Nephron (organoid): ENCODE results near the gene MFSD6.

ENCODE experiments used
- H3K27ac Mint-ChIP-seq, 3 experiments: 2 replicates each; pipeline ENCODE4 v1.8.0; 2020; ENCODE audit warnings: mixed read lengths in 3 of 3, mild to moderate bottlenecking in 2 of 3, moderate library complexity in 1 of 3
- H3K27me3 Mint-ChIP-seq: 2 replicates; pipeline ENCODE4 v1.8.0; 2021; ENCODE audit warnings: low read depth, mild to moderate bottlenecking, moderate library complexity, mixed read lengths
- H3K36me3 Mint-ChIP-seq: 2 replicates; pipeline ENCODE4 v1.8.0; 2020; ENCODE audit warnings: low read depth, mixed read lengths
- H3K4me1 Mint-ChIP-seq: 2 replicates; pipeline ENCODE4 v1.8.0; 2020; ENCODE audit warnings: mixed read lengths
- H3K4me3 Mint-ChIP-seq, 3 experiments: 2 replicates each; pipeline ENCODE4 v1.8.0; 2020; ENCODE audit warnings: mild to moderate bottlenecking in 3 of 3, mixed read lengths in 3 of 3, moderate library complexity in 2 of 3
- H3K9me3 Mint-ChIP-seq: 2 replicates; pipeline ENCODE4 v1.8.0; 2020; ENCODE audit warnings: mixed read lengths
- CTCF ChIP-seq, 3 experiments: fragments of 200-600 bp; sonication (generic); IDR thresholded peaks; one replicate each; pipeline ENCODE4 v1.5.0; 2021; ENCODE audit warnings: antibody characterized with exemption in 3 of 3; ENCODE audit not compliant: unreplicated experiment in 3 of 3

The MFSD6 gene

GRCh38 chr2:190376591-190377245 is 31.4 kb upstream of the MFSD6 start:
- Mint-ChIP-seq H3K4me1 (no peaks in the 10 kb centered on the region), H3K36me3 (no peaks in the 10 kb centered on the region), H3K27me3 (no peaks in the 10 kb centered on the region), H3K4me3 (no peak overlapping the region), H3K27ac (no peak overlapping the region), H3K9me3 (no peaks in the 10 kb centered on the region)
- TF ChIP-seq CTCF (IDR thresholded peaks at IDR 0.05; ENCODE audit: unreplicated experiment in 3 of 3), result no peak

- H3K9me3 Mint-ChIP-seq, result no peaks in the 10 kb centered on the region
- no peak overlapping the region for H3K4me3 Mint-ChIP-seq
- no peak overlapping the region for H3K27ac Mint-ChIP-seq
- no peaks in the 10 kb centered on the region for H3K4me1 Mint-ChIP-seq
- H3K27me3 Mint-ChIP-seq, result no peaks in the 10 kb centered on the region
- H3K36me3 Mint-ChIP-seq, result no peaks in the 10 kb centered on the region
- TF ChIP-seq CTCF (IDR thresholded peaks at IDR 0.05; ENCODE audit: unreplicated experiment in 3 of 3), result no peak
Observed at GRCh38 chr2:190378880-190379237, 29.3 kb upstream of the MFSD6 start.

DNA sequence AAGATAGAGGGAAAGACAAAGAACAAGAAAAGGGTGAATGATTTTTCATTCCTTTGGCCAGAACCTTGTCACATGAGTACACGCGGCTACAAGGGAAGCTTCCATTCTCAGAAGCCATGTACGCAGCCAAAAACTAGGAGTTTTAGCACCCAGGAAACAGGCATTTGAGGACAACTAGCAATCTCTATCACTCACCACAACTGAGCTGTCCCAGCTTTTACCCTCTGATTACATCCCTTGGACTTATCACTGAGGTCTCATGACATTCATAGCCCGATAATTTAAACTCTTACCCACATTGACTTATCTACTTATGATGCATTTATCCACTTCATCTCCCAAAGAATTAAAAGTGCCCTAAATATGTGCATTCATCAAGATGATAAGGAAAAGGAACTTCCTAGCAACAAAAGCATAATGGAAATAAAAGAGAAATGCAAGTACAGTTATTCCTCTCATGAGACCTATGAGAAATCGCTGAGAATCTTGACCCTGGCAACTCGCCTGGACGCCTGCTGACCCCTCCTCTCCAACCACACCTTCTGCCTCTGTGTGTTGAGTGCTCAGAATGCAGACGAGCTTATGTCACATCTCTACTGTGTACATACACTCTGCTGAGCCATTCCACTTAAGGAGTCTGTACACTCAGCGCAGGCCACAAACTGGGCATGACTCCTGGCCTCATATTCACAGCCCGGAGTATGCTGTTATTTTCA is 28.7 kb upstream of the MFSD6 start:
- Mint-ChIP-seq H3K9me3 (no peaks in the 10 kb centered on the region), H3K4me3 (no peak overlapping the region), H3K27ac (no peak overlapping the region), H3K4me1 (no peaks in the 10 kb centered on the region), H3K36me3 (no peaks in the 10 kb centered on the region), H3K27me3 (no peaks in the 10 kb centered on the region)
- no peak for TF ChIP-seq CTCF (IDR thresholded peaks at IDR 0.05; ENCODE audit: unreplicated experiment in 3 of 3)

- Mint-ChIP-seq H3K27ac (no peak overlapping the region), H3K4me1 (no peaks in the 10 kb centered on the region), H3K4me3 (no peak overlapping the region), H3K36me3 (no peaks in the 10 kb centered on the region), H3K9me3 (no peaks in the 10 kb centered on the region), H3K27me3 (no peaks in the 10 kb centered on the region)
- TF ChIP-seq CTCF (IDR thresholded peaks at IDR 0.05; ENCODE audit: unreplicated experiment in 3 of 3), result no peak
Observed at GRCh38 chr2:190380962-190381412, 27.2 kb upstream of the MFSD6 start.

DNA sequence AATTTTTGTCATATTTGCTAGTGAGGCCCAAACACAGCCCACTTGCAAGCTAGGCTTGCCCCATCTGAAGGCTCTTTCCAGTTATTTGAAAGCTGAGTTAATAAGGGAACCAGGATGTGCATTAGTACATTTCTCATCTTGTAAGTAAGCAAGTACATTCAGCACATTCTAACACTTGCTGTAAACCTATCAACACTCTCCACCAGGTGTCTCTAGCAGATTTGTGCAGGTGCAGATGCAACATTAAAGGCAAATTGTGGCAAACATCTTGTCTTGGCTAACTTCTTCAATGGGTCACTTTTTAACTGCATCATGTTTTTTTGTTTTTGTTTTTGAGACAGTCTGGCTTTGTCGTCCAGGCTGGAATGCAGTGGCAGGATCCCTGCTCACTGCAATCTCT is 25.3 kb upstream of the MFSD6 start:
- Mint-ChIP-seq H3K4me3 (no peak overlapping the region), H3K4me1 (no peaks in the 10 kb centered on the region), H3K27ac (no peak overlapping the region), H3K9me3 (no peaks in the 10 kb centered on the region), H3K27me3 (no peaks in the 10 kb centered on the region), H3K36me3 (no peaks in the 10 kb centered on the region)
- TF ChIP-seq CTCF (IDR thresholded peaks at IDR 0.05; ENCODE audit: unreplicated experiment in 3 of 3), result peak; percentile 38 to 57 (median 44)

GRCh38 chr2:190387422-190387821 is 20.7 kb upstream of the MFSD6 start:
- TF ChIP-seq CTCF (IDR thresholded peaks at IDR 0.05; ENCODE audit: unreplicated experiment in 3 of 3), result no peak
- Mint-ChIP-seq H3K4me3 (no peak overlapping the region), H3K9me3 (no peaks in the 10 kb centered on the region), H3K4me1 (no peaks in the 10 kb centered on the region), H3K27me3 (peaks cover 11% of the 10 kb centered on the region), H3K36me3 (no peaks in the 10 kb centered on the region), H3K27ac (no peak overlapping the region)
